Measurements from ENCODE around the gene BRD7.

The BRD7 gene

GRCh38 chr16:50297301-50298074, 71.3 kb downstream of the BRD7 start:
- Histone ChIP-seq H3K4me2 (ENCODE audit: low read length) (no peak overlapping the region), H3K79me2 (no peaks in the 10 kb centered on the region), H3K9ac (no peak overlapping the region), H3K9me3 (ENCODE audit: control insufficient read depth, low read length) (no peaks in the 10 kb centered on the region), H3K36me3 (ENCODE audit: control insufficient read depth, insufficient read depth, low read length) (no peaks in the 10 kb centered on the region), H3K4me1 (no peaks in the 10 kb centered on the region), H3K4me3 (ENCODE audit: low read depth, low read length) (no peak overlapping the region), H3K27ac (no peak overlapping the region), H3K27me3 (ENCODE audit: control insufficient read depth, insufficient read depth, low read length) (no peaks in the 10 kb centered on the region), H2AFZ (no peak overlapping the region)
- TF ChIP-seq CTCF (IDR thresholded peaks at IDR 0.05) = no peak

- Histone ChIP-seq H3K79me2 (no peaks in the 10 kb centered on the region), H3K9ac (no peak overlapping the region), H3K36me3 (ENCODE audit: control insufficient read depth, insufficient read depth, low read length) (no peaks in the 10 kb centered on the region), H2AFZ (no peak overlapping the region), H3K9me3 (ENCODE audit: control insufficient read depth, low read length) (no peaks in the 10 kb centered on the region), H3K4me2 (ENCODE audit: low read length) (no peak overlapping the region), H3K27ac (no peak overlapping the region), H3K4me1 (no peaks in the 10 kb centered on the region), H3K4me3 (ENCODE audit: low read depth, low read length) (no peak overlapping the region), H3K27me3 (ENCODE audit: control insufficient read depth, insufficient read depth, low read length) (no peaks in the 10 kb centered on the region)
- TF ChIP-seq CTCF (IDR thresholded peaks at IDR 0.05) = no peak
These were observed 72.0 kb downstream of the BRD7 start for GRCh38 chr16:50296807-50297206.

- Histone ChIP-seq H2AFZ (no peak overlapping the region), H3K36me3 (ENCODE audit: control insufficient read depth, insufficient read depth, low read length) (no peaks in the 10 kb centered on the region), H3K9ac (no peak overlapping the region), H3K9me3 (ENCODE audit: control insufficient read depth, low read length) (no peaks in the 10 kb centered on the region), H3K4me3 (ENCODE audit: low read depth, low read length) (no peak overlapping the region), H3K27ac (no peak overlapping the region), H3K27me3 (ENCODE audit: control insufficient read depth, insufficient read depth, low read length) (no peaks in the 10 kb centered on the region), H3K4me2 (ENCODE audit: low read length) (no peak overlapping the region), H3K79me2 (no peaks in the 10 kb centered on the region), H3K4me1 (no peaks in the 10 kb centered on the region)
- TF ChIP-seq CTCF (IDR thresholded peaks at IDR 0.05) = no peak
These were observed 73.2 kb downstream of the BRD7 start for GRCh38 chr16:50295541-50296132.

- Histone ChIP-seq H3K27me3 (ENCODE audit: control insufficient read depth, insufficient read depth, low read length) (no peaks in the 10 kb centered on the region), H3K79me2 (no peaks in the 10 kb centered on the region), H3K4me3 (ENCODE audit: low read depth, low read length) (no peak overlapping the region), H3K4me2 (ENCODE audit: low read length) (no peak overlapping the region), H3K27ac (no peak overlapping the region), H3K36me3 (ENCODE audit: control insufficient read depth, insufficient read depth, low read length) (no peaks in the 10 kb centered on the region), H3K9me3 (ENCODE audit: control insufficient read depth, low read length) (no peaks in the 10 kb centered on the region), H3K4me1 (no peaks in the 10 kb centered on the region), H3K9ac (no peak overlapping the region), H2AFZ (no peak overlapping the region)
- TF ChIP-seq CTCF (IDR thresholded peaks at IDR 0.05) = no peak
These were observed 73.8 kb downstream of the BRD7 start for GRCh38 chr16:50294955-50295354.
